HepG2 (cell line): ENCODE measurements around the gene R3HDM1. TPM values are rescaled to one million over a fixed set of nuclear protein-coding genes. Genes with fewer than 3 reads are reported as not detected.
A peak's percentile ranks its signal among the peaks of the same experiment; 100 is the strongest.

ENCODE experiments used
- ATAC-seq: fragments of 200-7000 bp; cut with Tn5 transposase; 3 replicates; pipeline ENCODE4 v1.9.1; 2020; ENCODE audit warnings: mild to moderate bottlenecking, moderate library complexity
- BruUV-seq: library from RNA; stranded (reverse); fragments of 400-500 nt; replicated peaks from 2 replicates; lab custom pipeline; 2021; lab: Mats Ljungman, UMichigan
- CTCF ChIA-PET: fragments of 300-600 bp; formaldehyde crosslinking; extraction: SDS; loops from one replicate; lab custom pipeline; 2021; ENCODE audit warnings: low total read pairs, inconsistent platforms, low intra/inter-chr PET ratio; lab: Yijun Ruan, JAX
- POLR2A ChIA-PET: fragments of 350-600 bp; sonication (Branson Sonifier 250); formaldehyde crosslinking; loops from one replicate; lab custom pipeline; 2020; ENCODE audit warnings: antibody characterized with exemption, inconsistent platforms; lab: Yijun Ruan, JAX
- DNase-seq: peaks from one replicate; pipeline ENCODE4 v3.0.0-alpha.2; 2015; ENCODE audit warnings: low spot score
- FAIRE-seq: peaks from 3 replicates; lab custom pipeline; 2011; peaks lifted over from hg19 to GRCh38; lab: Jason Lieb, UNC
- H2AFZ ChIP-seq: one replicate; pipeline ENCODE4 v1.6.1; 2011; ENCODE audit warnings: low read length, inconsistent platforms
- H3K27ac ChIP-seq: fragments of 300-600 bp; 3 replicates; pipeline ENCODE4 v1.8.0; 2011; ENCODE audit warnings: mixed run types, mild to moderate bottlenecking, mixed read lengths, low read length, inconsistent platforms; ENCODE audit not compliant: insufficient read depth; ENCODE audit errors: extremely low read length
- H3K27me3 ChIP-seq, 2 experiments: fragments of 200-600 bp in 1 of 2; 2 replicates in 1 of 2; 3 replicates in 1 of 2; pipeline versions ENCODE4 v1.6.0 to v1.8.0; 2011; ENCODE audit warnings: low read length in 2 of 2, mild to moderate bottlenecking in 2 of 2, moderate library complexity in 2 of 2, inconsistent platforms in 1 of 2; ENCODE audit not compliant: insufficient read depth in 2 of 2, control insufficient read depth in 1 of 2
- H3K36me3 ChIP-seq, 2 experiments: fragments of 200-600 bp in 1 of 2; replicated peaks in 1 of 2; 2 replicates in 1 of 2; 3 replicates in 1 of 2; pipeline versions ENCODE4 v1.5.1 to v1.8.0; 2011; ENCODE audit warnings: low read length in 2 of 2, inconsistent platforms in 1 of 2; ENCODE audit not compliant: insufficient read depth in 2 of 2, control insufficient read depth in 1 of 2
- H3K4me1 ChIP-seq: 2 replicates; pipeline ENCODE4 v1.5.1; 2012; ENCODE audit warnings: low read length, inconsistent platforms; ENCODE audit not compliant: insufficient read depth
- H3K4me2 ChIP-seq: 2 replicates; pipeline ENCODE4 v1.6.0; 2011; ENCODE audit warnings: low read depth, low read length, inconsistent platforms
- H3K4me3 ChIP-seq, 3 experiments: fragments of 200-600 bp in 1 of 3; sonication (generic), shearing (Covaris generic) in 1 of 3; replicated peaks in 1 of 3; 2 replicates each; pipeline ENCODE4 v1.5.1; 2011 to 2016; ENCODE audit warnings: low read length in 3 of 3, inconsistent platforms in 2 of 3, low read depth in 2 of 3, mild to moderate bottlenecking in 2 of 3, control low read depth in 1 of 3, mixed read lengths in 1 of 3; ENCODE audit not compliant: insufficient read depth in 1 of 3
- H3K79me2 ChIP-seq: one replicate; pipeline ENCODE4 v1.6.1; 2011; ENCODE audit warnings: low read length, inconsistent platforms; ENCODE audit not compliant: insufficient read depth
- H3K9ac ChIP-seq: 2 replicates; pipeline ENCODE4 v1.6.0; 2011; ENCODE audit warnings: mild to moderate bottlenecking, low read depth, low read length, inconsistent platforms; ENCODE audit not compliant: insufficient read depth
- H3K9me3 ChIP-seq: 2 replicates; pipeline ENCODE4 v1.5.1; 2012; ENCODE audit warnings: mild to moderate bottlenecking, low read length
- H4K20me1 ChIP-seq: 2 replicates; pipeline ENCODE4 v1.6.0; 2011; ENCODE audit warnings: inconsistent platforms, mild to moderate bottlenecking, low read length, moderate library complexity; ENCODE audit not compliant: insufficient read depth
- AHR ChIP-seq: IDR thresholded peaks from 2 replicates; pipeline ENCODE4 v1.6.1; 2018; ENCODE audit warnings: missing genetic modification reagents, missing compliant biosample characterization
- E2F1 ChIP-seq: sonication (generic); formaldehyde crosslinking; IDR thresholded peaks from 2 replicates; pipeline ENCODE4 v1.5.0; 2020; ENCODE audit warnings: missing genetic modification reagents
- FOSL2 ChIP-seq: sonication (generic); formaldehyde crosslinking; IDR thresholded peaks from 2 replicates; pipeline ENCODE4 v1.4.0; 2020; ENCODE audit warnings: missing genetic modification reagents
- GATAD2A ChIP-seq: IDR thresholded peaks from 2 replicates; pipeline ENCODE4 v1.6.1; 2016
- MBNL3 ChIP-seq: fragments of 250-450 bp; sonication (Bioruptor Pico); conservative IDR thresholded peaks from 2 replicates; pipeline ENCODE4 v1.8.0; 2022; ENCODE audit warnings: mild to moderate bottlenecking, inconsistent platforms
- NFE2L2 ChIP-seq: fragments of 150-350 bp; IDR thresholded peaks from 2 replicates; pipeline ENCODE4 v1.6.1; 2014; ENCODE audit warnings: low read length
- RAD21 ChIP-seq: fragments of 450-650 bp; formaldehyde crosslinking; IDR thresholded peaks from 2 replicates; pipeline ENCODE4 v1.5.0; 2020; ENCODE audit warnings: mild to moderate bottlenecking
- SCMH1 ChIP-seq: sonication (generic); formaldehyde crosslinking; IDR thresholded peaks from 2 replicates; pipeline ENCODE4 v1.9.0; 2021; ENCODE audit warnings: missing genetic modification reagents, mild to moderate bottlenecking, borderline replicate concordance
- SIN3A ChIP-seq: IDR thresholded peaks from 2 replicates; pipeline ENCODE4 v1.6.1; 2011; ENCODE audit warnings: low read depth, mild to moderate bottlenecking, control low read depth, low read length, borderline replicate concordance
- ZFYVE20 ChIP-seq: sonication (generic); formaldehyde crosslinking; IDR thresholded peaks from 2 replicates; pipeline ENCODE4 v1.8.0; 2023; ENCODE audit warnings: low read depth, mild to moderate bottlenecking, moderate library complexity, missing genetic modification reagents, borderline replicate concordance
- ZHX2 ChIP-seq, 2 experiments: sonication (generic) in 1 of 2; formaldehyde crosslinking in 1 of 2; IDR thresholded peaks; 2 replicates each; pipeline versions ENCODE4 v1.6.1 to v1.9.0; 2014 to 2022; ENCODE audit warnings: antibody characterized with exemption in 1 of 2, borderline replicate concordance in 1 of 2, inconsistent platforms in 1 of 2, low read depth in 1 of 2, missing genetic modification reagents in 1 of 2
- ZNF235 ChIP-seq: sonication (generic); formaldehyde crosslinking; IDR thresholded peaks from 2 replicates; pipeline ENCODE4 v1.8.1; 2023; ENCODE audit warnings: mild to moderate bottlenecking, missing genetic modification reagents, borderline replicate concordance
- ZNF775 ChIP-seq: sonication (generic); formaldehyde crosslinking; IDR thresholded peaks from 2 replicates; pipeline ENCODE4 v1.4.0; 2020; ENCODE audit warnings: missing genetic modification reagents, mild to moderate bottlenecking, moderate library complexity, borderline replicate concordance
- ZSCAN25 ChIP-seq: sonication (generic); formaldehyde crosslinking; IDR thresholded peaks from 2 replicates; pipeline ENCODE4 v1.8.0; 2022; ENCODE audit warnings: mild to moderate bottlenecking, missing genetic modification reagents
- WGBS: methylation state at CpG from one replicate; pipeline ENCODE4 v1.1.6; 2017; ENCODE audit warnings: low lambda C conversion rate; 5-methylcytosine and 5-hydroxymethylcytosine counted together
- in situ Hi-C: cut with HindIII; loops from 2 replicates; pipeline ENCODE4 v1.10.0; 2017; ENCODE audit warnings: low pct_unique_long_range_greater_than_20kb; ENCODE audit not compliant: extremely low pct_ligation_motif_present
- intact Hi-C: fragments of 100-400 bp; cut with micrococcal nuclease; formaldehyde crosslinking; loops from one replicate; pipeline ENCODE4 v1.10.0; 2022; ENCODE audit not compliant: unreplicated experiment
- polyA plus RNA-seq, 8 experiments: library from polyadenylated mRNA; depleted of rRNA in 3 of 8; stranded (reverse) in 7 of 8; unstranded in 1 of 8; fragments of >200 nt; fragmentation: Illumina TruSeq in 4 of 8; extraction: Trizol in 4 of 8; gene quantifications; 2 replicates each; pipeline versions ENCODE4 v1.2.1 to v1.2.3, GENCODE V29; 2011 to 2016; ENCODE audit warnings: low read depth in 4 of 8, missing spikeins in 1 of 8, mixed read lengths in 1 of 8; ENCODE audit not compliant: insufficient read depth in 1 of 8
- total RNA-seq, 5 experiments: library from RNA; depleted of rRNA; stranded (reverse); fragments of >200 nt; fragmentation: Illumina TruSeq; extraction: Trizol; gene quantifications; 2 replicates each; pipeline ENCODE4 v1.2.3, GENCODE V29; 2016; ENCODE audit warnings: low read depth in 1 of 5

R3HDM1 gene
- total and polyA plus RNA-seq, 2 of the 13 experiments (the other 11 are each of a cell fraction or from before 2014, with no cell fraction given) = 15.7 to 54.3 TPM

- Histone ChIP-seq H3K27ac (no peak overlapping the region), H3K27me3 (no peaks in the 10 kb centered on the region; a peak in 1 of 5 replicates), H3K9ac (no peak overlapping the region), H3K79me2 (peaks cover 38% of the 10 kb centered on the region), H4K20me1 (peaks cover 32% of the 10 kb centered on the region), H3K4me2 (peak overlapping the region; percentile 34), H3K4me1 (peaks cover 20% of the 10 kb centered on the region), H2AFZ (peak overlapping the region; percentile 78), H3K36me3 (peaks cover 0 to 10% of the 10 kb centered on the region in 2 experiments; a peak in 2 of 5 replicates), H3K4me3 (no peak overlapping the region), H3K9me3 (no peaks in the 10 kb centered on the region)
- in situ Hi-C loops (no loop called here), intact Hi-C loops (loop anchor here (2.0 kb wide), 1 partner anchor 210 kb away; the partner anchor contains the start of genes R3HDM1 and ZRANB3)
- CTCF ChIA-PET = no interaction called here
- ATAC-seq (no peak), DNase-seq (no peak), FAIRE-seq (no peak)
- WGBS = 83% methylated on average over 11 of the region's 11 CpGs
- BruUV-seq = no TSS peak
- TF ChIP-seq AHR (CRISPR knock-in tag) (no peak), GATAD2A (no peak), RAD21 (CRISPR knock-in tag) (0 out of 2 replicates have a peak, but pooled peaks have one; percentile 7), FOSL2 (no peak), MBNL3 (CRISPR knock-in tag) (0 out of 2 replicates have a peak, but pooled peaks have one; percentile 42), E2F1 (CRISPR knock-in tag) (no peak), SCMH1 (CRISPR knock-in tag) (no peak), ZSCAN25 (no peak), NFE2L2 (peak; percentile 35; the same call in 1 of the 2 replicates), ZNF235 (no peak), ZNF775 (no peak), ZHX2 (IDR thresholded peaks at IDR 0.05; ENCODE audit: low read depth) (no peak), ZHX2 (CRISPR knock-in tag; IDR thresholded peaks at IDR 0.05; ENCODE audit: borderline replicate concordance) (no peak), ZFYVE20 (CRISPR knock-in tag) (no peak), SIN3A (0 out of 2 replicates have a peak, but pooled peaks have one; percentile 3)
- POLR2A ChIA-PET = interaction anchor here (0.7 to 1.0 kb wide), 6 partner anchors 15 to 823 kb away, joined by 3 to 5 read pairs (median 4); partner anchors contain the start of genes CCNT2 and ZRANB3
These were observed 209.7 kb downstream of the R3HDM1 start for GRCh38 chr2:135741043-135741394.
